HCT116 (cell line): ENCODE data around the gene ELMOD3. TPM values are rescaled to one million over a fixed set of nuclear protein-coding genes. Genes with fewer than 3 reads are reported as not detected.

Experiments
- ATAC-seq: fragments of 200-7000 bp; cut with Tn5 transposase; 2 replicates; pipeline ENCODE4 v1.9.1; 2020; ENCODE audit warnings: mild to moderate bottlenecking, moderate library complexity
- BruUV-seq: library from RNA; stranded (reverse); fragments of 400-500 nt; replicated peaks from 2 replicates; lab custom pipeline; 2021; lab: Mats Ljungman, UMichigan
- CTCF ChIA-PET: fragments of 300-600 bp; sonication (Branson Sonifier 250); formaldehyde crosslinking; loops from one replicate; lab custom pipeline; 2021; ENCODE audit warnings: antibody characterized with exemption; lab: Charles Lee
- POLR2A ChIA-PET: fragments of 300-600, 350-600 bp; sonication (Branson Sonifier 250); formaldehyde crosslinking; loops from one replicate; lab custom pipeline; 2021; ENCODE audit warnings: antibody characterized with exemption; lab: Charles Lee
- RAD21 ChIA-PET, 2 experiments: fragments of 300-600 bp; sonication (Branson Sonifier 250); formaldehyde crosslinking; loops; one replicate each; lab custom pipeline; 2023; ENCODE audit warnings: low total read pairs in 2 of 2; ENCODE audit not compliant: uncharacterized antibody in 2 of 2, unreplicated experiment in 2 of 2, low non-redundant PET in 1 of 2; lab: Charles Lee
- DNase-seq: peaks from one replicate; pipeline ENCODE4 v3.0.0-alpha.2; 2010; ENCODE audit warnings: low read depth, low spot score
- H2AFZ ChIP-seq: fragments of 200-600 bp; shearing (Covaris generic), sonication (generic); 2 replicates; pipeline ENCODE4 v1.6.1; 2017; ENCODE audit warnings: low read depth, mixed run types, mixed read lengths, antibody characterized with exemption, low read length; ENCODE audit not compliant: poor library complexity, severe bottlenecking
- H3K27ac ChIP-seq: 2 replicates; pipeline ENCODE4 v1.5.1; 2012; ENCODE audit warnings: low read depth, low read length
- H3K27me3 ChIP-seq: fragments of 200-600 bp; sonication (generic); 2 replicates; pipeline ENCODE4 v1.6.1; 2016; ENCODE audit warnings: mixed run types, low read length, mixed read lengths; ENCODE audit not compliant: insufficient read depth
- H3K36me3 ChIP-seq, 2 experiments: fragments of 200-500 bp in 1 of 2; fragments of 200-600 bp in 1 of 2; sonication (Bioruptor generic) in 1 of 2; sonication (generic) in 1 of 2; 2 replicates each; pipeline versions ENCODE4 v1.5.1 to v1.6.1; 2014 to 2016; ENCODE audit warnings: low read length in 2 of 2, inconsistent platforms in 1 of 2, mixed read lengths in 1 of 2, mixed run types in 1 of 2; ENCODE audit not compliant: insufficient read depth in 2 of 2, control insufficient read depth in 1 of 2
- H3K4me1 ChIP-seq, 2 experiments: fragments of 200-600 bp in 1 of 2; sonication (generic) in 1 of 2; 2 replicates each; pipeline versions ENCODE4 v1.5.1 to v1.6.1; 2012 to 2017; ENCODE audit warnings: low read length in 2 of 2, inconsistent platforms in 1 of 2, mild to moderate bottlenecking in 1 of 2, mixed read lengths in 1 of 2, mixed run types in 1 of 2, moderate library complexity in 1 of 2; ENCODE audit not compliant: insufficient read depth in 2 of 2, control insufficient read depth in 1 of 2
- H3K4me2 ChIP-seq: fragments of 200-600 bp; sonication (generic); 2 replicates; pipeline ENCODE4 v1.6.1; 2017; ENCODE audit warnings: mixed run types, low read length, mixed read lengths
- H3K4me3 ChIP-seq, 2 experiments: fragments of 200-600 bp in 1 of 2; sonication (generic) in 1 of 2; replicated peaks in 1 of 2; 2 replicates each; pipeline ENCODE4 v1.5.1; 2011 to 2016; ENCODE audit warnings: low read length in 2 of 2, control low read depth in 1 of 2, low read depth in 1 of 2, mild to moderate bottlenecking in 1 of 2, mixed read lengths in 1 of 2, mixed run types in 1 of 2
- H3K79me2 ChIP-seq: fragments of 200-600 bp; sonication (generic); 2 replicates; pipeline ENCODE4 v1.6.1; 2017; ENCODE audit warnings: mild to moderate bottlenecking, mixed run types, low read length, moderate library complexity, mixed read lengths; ENCODE audit not compliant: insufficient read depth
- H3K9ac ChIP-seq: fragments of 200-600 bp; sonication (generic); 2 replicates; pipeline ENCODE4 v1.6.1; 2016; ENCODE audit warnings: low read length, mixed read lengths
- H3K9me2 ChIP-seq: fragments of 200-600 bp; sonication (generic), shearing (Covaris generic); 2 replicates; pipeline ENCODE4 v1.6.1; 2017; ENCODE audit warnings: mixed run types, mild to moderate bottlenecking, moderate library complexity; ENCODE audit not compliant: insufficient read depth
- H3K9me3 ChIP-seq, 2 experiments: fragments of 200-500 bp in 1 of 2; fragments of 200-600 bp in 1 of 2; sonication (Bioruptor generic) in 1 of 2; sonication (generic) in 1 of 2; 2 replicates each; pipeline ENCODE4 v1.6.1; 2014 to 2017; ENCODE audit warnings: low read length in 2 of 2, mixed read lengths in 2 of 2, inconsistent platforms in 1 of 2, low read depth in 1 of 2, mild to moderate bottlenecking in 1 of 2, mixed run types in 1 of 2, moderate library complexity in 1 of 2; ENCODE audit not compliant: control insufficient read depth in 1 of 2, insufficient read depth in 1 of 2
- H4K20me1 ChIP-seq: fragments of 200-600 bp; sonication (generic), shearing (Covaris generic); 2 replicates; pipeline ENCODE4 v1.6.1; 2017; ENCODE audit warnings: mixed run types, mild to moderate bottlenecking, moderate library complexity; ENCODE audit not compliant: insufficient read depth
- EGR1 ChIP-seq: IDR thresholded peaks from 2 replicates; pipeline ENCODE4 v1.6.1; 2012; ENCODE audit warnings: low read depth
- ELF1 ChIP-seq: IDR thresholded peaks from 2 replicates; pipeline ENCODE4 v1.6.1; 2012; ENCODE audit warnings: low read depth, borderline replicate concordance
- EZH2phosphoT487 ChIP-seq: fragments of 200-600 bp; IDR thresholded peaks from 2 replicates; pipeline ENCODE4 v1.6.1; 2018; ENCODE audit warnings: antibody characterized with exemption, borderline replicate concordance
- FOSL1 ChIP-seq: IDR thresholded peaks from 2 replicates; pipeline ENCODE4 v1.6.1; 2012; ENCODE audit warnings: low read depth
- JUND ChIP-seq: IDR thresholded peaks from 2 replicates; pipeline ENCODE4 v1.6.1; 2012
- POLR2AphosphoS5 ChIP-seq: IDR thresholded peaks from 2 replicates; pipeline ENCODE4 v1.6.1; 2011; ENCODE audit warnings: mild to moderate bottlenecking, low read depth, low read length, moderate library complexity
- RAD21 ChIP-seq: IDR thresholded peaks from 2 replicates; pipeline ENCODE4 v1.6.1; 2012; ENCODE audit warnings: low read depth, mild to moderate bottlenecking
- REST ChIP-seq: IDR thresholded peaks from 2 replicates; pipeline ENCODE4 v1.6.1; 2012; ENCODE audit warnings: low read depth
- SIN3A ChIP-seq: IDR thresholded peaks from 2 replicates; pipeline ENCODE4 v1.6.1; 2012; ENCODE audit warnings: low read depth
- SP1 ChIP-seq: IDR thresholded peaks from 2 replicates; pipeline ENCODE4 v1.6.1; 2012; ENCODE audit warnings: low read depth
- SRF ChIP-seq: IDR thresholded peaks from 2 replicates; pipeline ENCODE4 v1.6.1; 2012; ENCODE audit warnings: low read depth
- intact Hi-C: fragments of 100-400 bp; cut with micrococcal nuclease; formaldehyde crosslinking; loops from 2 replicates; pipeline ENCODE4 v1.10.0; 2022
- total RNA-seq: library from RNA; stranded (reverse); gene quantifications from one replicate; pipeline ENCODE4 v1.2.1, GENCODE V29; 2021; ENCODE audit not compliant: unreplicated experiment

The ELMOD3 gene
- total RNA-seq, 1 experiment from 2014 or later, result 9.2 TPM

DNA sequence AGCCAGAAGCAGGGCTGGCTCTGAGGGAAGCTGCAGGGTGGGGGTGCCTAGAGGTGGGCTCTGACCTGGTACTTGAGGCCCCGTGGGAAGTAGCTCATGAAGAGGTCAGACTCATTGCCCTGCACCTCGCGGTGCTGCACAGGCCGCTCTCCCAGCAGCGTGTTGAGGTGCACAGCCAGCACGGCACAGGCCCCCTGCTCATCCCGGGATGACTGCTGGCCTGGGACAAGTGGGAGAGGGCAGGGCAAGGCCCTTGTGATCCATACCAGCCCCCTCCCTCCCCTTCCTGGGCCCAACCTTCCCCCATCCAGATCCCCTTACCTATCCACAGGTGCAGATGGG is 46.9 kb downstream of the ELMOD3 start (continued):
- no peak for TF ChIP-seq REST
- TF ChIP-seq SRF, result no peak
- TF ChIP-seq RAD21, result no peak

DNA sequence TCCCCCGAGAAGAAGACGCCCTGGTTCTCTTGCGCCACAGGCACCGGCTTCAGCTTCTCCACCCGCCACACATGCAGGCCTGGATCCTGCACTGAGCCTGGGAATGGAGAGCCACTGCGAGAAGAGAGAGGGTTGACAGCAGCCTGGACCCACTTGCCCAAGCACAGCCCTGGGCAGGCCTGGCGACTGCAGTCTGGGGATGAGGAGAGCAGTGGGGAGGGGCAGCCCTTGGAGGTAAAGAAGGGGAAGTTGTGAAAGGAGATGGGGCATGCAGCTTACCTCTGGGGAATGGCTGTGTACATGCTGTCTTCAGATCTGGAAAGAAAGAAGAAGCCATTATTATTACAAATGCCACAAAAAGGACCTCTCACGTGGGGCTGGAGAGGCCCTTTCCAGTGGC is 47.3 kb downstream of the ELMOD3 start:
- Histone ChIP-seq H3K27ac (no peak overlapping the region), H3K79me2 (peaks cover 35% of the 10 kb centered on the region), H3K4me3 (no peak overlapping the region), H3K27me3 (no peaks in the 10 kb centered on the region), H3K36me3 (peaks cover 12% of the 10 kb centered on the region in 2 experiments; a peak in 3 of 4 replicates), H4K20me1 (no peaks in the 10 kb centered on the region), H3K9me2 (no peaks in the 10 kb centered on the region), H3K4me1 (peaks cover 0 to 6% of the 10 kb centered on the region in 2 experiments; a peak in 2 of 4 replicates), H3K9me3 (peaks cover 0 to 4% of the 10 kb centered on the region in 2 experiments; a peak in 1 of 4 replicates), H3K9ac (no peak overlapping the region), H2AFZ (no peak overlapping the region), H3K4me2 (no peak overlapping the region)
- BruUV-seq, result no TSS peak
- POLR2A ChIA-PET, result no interaction called here
- ATAC-seq (no peak), DNase-seq (no peak)
- intact Hi-C loops, result no loop called here
- RAD21 ChIA-PET, result no interaction called here
- CTCF ChIA-PET, result no interaction called here
- TF ChIP-seq FOSL1, result no peak
- TF ChIP-seq SP1, result no peak
- TF ChIP-seq JUND, result no peak
- no peak for TF ChIP-seq EZH2phosphoT487
- TF ChIP-seq ELF1, result no peak
- no peak for TF ChIP-seq RAD21
- no peak for TF ChIP-seq POLR2AphosphoS5
- TF ChIP-seq SIN3A, result no peak
- TF ChIP-seq EGR1, result no peak
